ENCODE results near the gene KIF26B.

GRCh38 chr1:245750261-245750660 lies 595.5 kb downstream of the KIF26B start:
- TF ChIP-seq RCOR1 (IDR thresholded peaks at IDR 0.05; ENCODE audit: low read depth, low read length) (no peak), FOSL2 (IDR thresholded peaks at IDR 0.05) (no peak), FOSL2 (CRISPR knock-in tag; IDR thresholded peaks at IDR 0.05) (no peak), BHLHE40 (IDR thresholded peaks at IDR 0.05; ENCODE audit: low read depth, low read length) (no peak), EP300 (IDR thresholded peaks at IDR 0.05) (no peak)

All from A549 (cell line).